ENCODE results near the gene FAM25C.
"Not testable (repeated sequence)": the region's sequence is repeated elsewhere in the genome, so short reads cannot be mapped to it uniquely, and the experiment has no call there.

GRCh38 chr10:47968988-47969387 lies 30.6 kb downstream of the FAM25C start:
- TF ChIP-seq ZFP30 (CRISPR knock-in tag; IDR thresholded peaks at IDR 0.05); ISL1 (CRISPR knock-in tag; IDR thresholded peaks at IDR 0.05); BACH2 (CRISPR knock-in tag; IDR thresholded peaks at IDR 0.05; ENCODE audit: borderline replicate concordance); CREB5 (CRISPR knock-in tag; IDR thresholded peaks at IDR 0.05; ENCODE audit: low read depth); TSHZ2 (CRISPR knock-in tag; IDR thresholded peaks at IDR 0.05); ZC3H10 (CRISPR knock-in tag; IDR thresholded peaks at IDR 0.05); PATZ1 (CRISPR knock-in tag; IDR thresholded peaks at IDR 0.05; ENCODE audit: borderline replicate concordance): not testable (repeated sequence)

All from SK-N-SH treated with all-trans-retinoic acid at 6 μM for 48 hours (cell line).